A673 (cell line): ENCODE results near the gene METTL25. TPM values are rescaled to one million over a fixed set of nuclear protein-coding genes. Genes with fewer than 3 reads are reported as not detected.

Experiments used
- BruUV-seq: library from RNA; stranded (reverse); fragments of 400-500 nt; replicated peaks from 2 replicates; lab custom pipeline; 2021; lab: Mats Ljungman, UMichigan
- CTCF ChIA-PET: fragments of 300-600 bp; sonication (Branson Sonifier 250); formaldehyde crosslinking; loops from one replicate; lab custom pipeline; 2022; ENCODE audit warnings: antibody characterized with exemption; lab: Charles Lee
- POLR2A ChIA-PET: fragments of 300-600 bp; sonication (Branson Sonifier 250); formaldehyde crosslinking; loops from one replicate; lab custom pipeline; 2022; ENCODE audit warnings: antibody characterized with exemption; ENCODE audit not compliant: low non-redundant PET; lab: Charles Lee
- DNase-seq: peaks from one replicate; pipeline ENCODE4 v3.0.0-alpha.2; 2015; ENCODE audit warnings: low spot score
- H3K27ac ChIP-seq: fragments of 200-600 bp; sonication (generic); 2 replicates; pipeline ENCODE4 v1.5.1; 2016; ENCODE audit warnings: mixed run types, low read depth, mild to moderate bottlenecking, mixed read lengths, antibody characterized with exemption, low read length; ENCODE audit not compliant: poor library complexity, severe bottlenecking
- H3K27me3 ChIP-seq: fragments of 200-600 bp; sonication (generic); replicated peaks from 2 replicates; pipeline ENCODE4 v1.6.1; 2017; ENCODE audit warnings: mixed run types, low read depth, mild to moderate bottlenecking, mixed read lengths, antibody characterized with exemption, low read length; ENCODE audit not compliant: insufficient read depth, poor library complexity
- H3K36me3 ChIP-seq: fragments of 200-600 bp; sonication (generic); 2 replicates; pipeline ENCODE4 v1.6.1; 2016; ENCODE audit warnings: mixed run types, mild to moderate bottlenecking, mixed read lengths, antibody characterized with exemption, low read length; ENCODE audit not compliant: insufficient read depth, poor library complexity, severe bottlenecking
- H3K4me1 ChIP-seq: fragments of 200-600 bp; sonication (generic); 2 replicates; pipeline ENCODE4 v1.6.1; 2017; ENCODE audit warnings: mixed run types, mild to moderate bottlenecking, mixed read lengths, antibody characterized with exemption, low read length; ENCODE audit not compliant: insufficient read depth, poor library complexity, severe bottlenecking
- H3K4me3 ChIP-seq: fragments of 200-600 bp; sonication (generic); 2 replicates; pipeline ENCODE4 v1.5.1; 2016; ENCODE audit warnings: low read depth, mixed run types, mild to moderate bottlenecking, mixed read lengths, low read length; ENCODE audit not compliant: poor library complexity, severe bottlenecking
- H3K9me3 ChIP-seq: fragments of 200-600 bp; sonication (generic); 2 replicates; pipeline ENCODE4 v1.6.1; 2016; ENCODE audit warnings: mixed run types, low read depth, mild to moderate bottlenecking, mixed read lengths, antibody characterized with exemption, low read length; ENCODE audit not compliant: poor library complexity, severe bottlenecking
- CTCF ChIP-seq: fragments of 300-800, 200-600 bp; sonication (generic); conservative IDR thresholded peaks from 2 replicates; pipeline ENCODE4 v1.5.1; 2017; ENCODE audit warnings: low read depth, mild to moderate bottlenecking, antibody characterized with exemption, low read length, moderate library complexity, mixed read lengths
- EZH2 ChIP-seq: fragments of 200-600 bp; sonication (generic); IDR thresholded peaks from 2 replicates; pipeline ENCODE4 v1.6.1; 2017; ENCODE audit warnings: borderline replicate concordance, low read depth, mild to moderate bottlenecking, mixed read lengths, antibody characterized with exemption, low read length; ENCODE audit not compliant: poor library complexity, severe bottlenecking
- intact Hi-C: fragments of 100-400 bp; cut with micrococcal nuclease; formaldehyde crosslinking; loops from one replicate; pipeline ENCODE4 v1.10.0; 2022; ENCODE audit not compliant: unreplicated experiment
- total RNA-seq: library from RNA; stranded (reverse); gene quantifications from 2 replicates; pipeline ENCODE4 v1.2.3, GENCODE V29; 2021

The METTL25 gene
- total RNA-seq, 1 experiment from 2014 or later: 5.1 TPM

GRCh38 chr12:82327861-82328260 is 30.5 kb upstream of the METTL25 start:
- TF ChIP-seq CTCF (no peak), EZH2 (no peak)

GRCh38 chr12:82329508-82329907 is 28.8 kb upstream of the METTL25 start:
- Histone ChIP-seq H3K27me3 (no peaks in the 10 kb centered on the region), H3K4me3 (no peak overlapping the region), H3K27ac (no peak overlapping the region), H3K4me1 (peaks cover 12% of the 10 kb centered on the region), H3K9me3 (no peaks in the 10 kb centered on the region), H3K36me3 (no peaks in the 10 kb centered on the region)
- intact Hi-C loops: no loop called here
- ChIA-PET CTCF (no interaction called here), POLR2A (interaction anchor here (0.6 kb wide), 1 partner anchor 1148 kb away, joined by 3 read pairs; no protein-coding TSS in a partner anchor)
- DNase-seq: peak; percentile 71
- TF ChIP-seq EZH2 (no peak), CTCF (no peak)
- BruUV-seq: no TSS peak

More at GRCh38 chr12:82327861-82328260, 30.5 kb upstream of the METTL25 start:
- H3K27me3 ChIP-seq: no peaks in the 10 kb centered on the region
- H3K4me1 ChIP-seq: peaks cover 12% of the 10 kb centered on the region
- DNase-seq: no peak
- ChIA-PET CTCF (no interaction called here), POLR2A (no interaction called here)
- no peak overlapping the region for H3K4me3 ChIP-seq
- no TSS peak for BruUV-seq
- no peaks in the 10 kb centered on the region for H3K36me3 ChIP-seq
- intact Hi-C loops: loop anchor here (1.0 kb wide), 1 partner anchor 684 kb away; no protein-coding TSS in a partner anchor
- H3K9me3 ChIP-seq: no peaks in the 10 kb centered on the region
- H3K27ac ChIP-seq: no peak overlapping the region

- POLR2A ChIA-PET: no interaction called here
- intact Hi-C loops: no loop called here
These were observed 8.2 kb upstream of the METTL25 start for GRCh38 chr12:82350161-82350560.

More at GRCh38 chr12:82350161-82350560, 8.2 kb upstream of the METTL25 start:
- Histone ChIP-seq H3K4me3 (no peak overlapping the region), H3K27ac (no peak overlapping the region), H3K27me3 (no peaks in the 10 kb centered on the region), H3K36me3 (peaks cover 38% of the 10 kb centered on the region), H3K9me3 (no peaks in the 10 kb centered on the region), H3K4me1 (peaks cover 2% of the 10 kb centered on the region)
- no peak for DNase-seq
- TF ChIP-seq EZH2 (no peak), CTCF (no peak)
- no TSS peak for BruUV-seq
- CTCF ChIA-PET: no interaction called here
